ENCODE measurements around the gene ARSG. TPM values are rescaled to one million over a fixed set of nuclear protein-coding genes. Genes with fewer than 3 reads are reported as not detected.

ARSG gene
- total RNA-seq, 2 experiments from 2014 or later: 26.1 to 53.0 TPM

- intact Hi-C loops (cut with micrococcal nuclease; ENCODE audit: unreplicated experiment): no loop called here
- no peaks in the 10 kb centered on the region for H3K9me3 ChIP-seq (ENCODE audit: low read length)
- ChIA-PET CTCF (ENCODE audit: unreplicated experiment) (no interaction called here), POLR2A (interaction anchor here (1.0 kb wide), 1 partner anchor 22 kb away, joined by 3 read pairs; no protein-coding TSS in a partner anchor)
- TF ChIP-seq CTCF (conservative IDR thresholded peaks at IDR 0.05; ENCODE audit: low read length) (no peak), EZH2phosphoT487 (IDR thresholded peaks at IDR 0.05; ENCODE audit: borderline replicate concordance, low read depth, low read length) (no peak)
- H3K9me2 ChIP-seq (ENCODE audit: insufficient read depth, low read length): no peaks in the 10 kb centered on the region
- no peak overlapping the region for H3K27ac ChIP-seq (ENCODE audit: low read depth, low read length, poor library complexity, severe bottlenecking)
- no peak overlapping the region for H2AFZ ChIP-seq (ENCODE audit: low read length)
- no peak overlapping the region for H3K4me3 ChIP-seq (ENCODE audit: low read depth, low read length, poor library complexity, severe bottlenecking)
- H3K4me2 ChIP-seq (ENCODE audit: low read length): no peak overlapping the region
- no peaks in the 10 kb centered on the region for H4K20me1 ChIP-seq (ENCODE audit: insufficient read depth, low read length)
- BruUV-seq (replicated peaks): no TSS peak
- no peaks in the 10 kb centered on the region for H3K4me1 ChIP-seq (ENCODE audit: insufficient read depth, low read length, poor library complexity, severe bottlenecking)
- no peaks in the 10 kb centered on the region for H3K36me3 ChIP-seq (ENCODE audit: insufficient read depth, low read length)
- H3K79me2 ChIP-seq (ENCODE audit: insufficient read depth, low read depth, low read length): no peaks in the 10 kb centered on the region
- no peak for DNase-seq (ENCODE audit: low spot score)
These were observed 87.2 kb downstream of the ARSG start for GRCh38 chr17:68378268-68379176.

- no peak for DNase-seq (ENCODE audit: low spot score)
- CTCF ChIA-PET (ENCODE audit: unreplicated experiment): no interaction called here
- Histone ChIP-seq H3K4me1 (ENCODE audit: insufficient read depth, low read length, poor library complexity, severe bottlenecking) (no peaks in the 10 kb centered on the region), H4K20me1 (ENCODE audit: insufficient read depth, low read length) (no peaks in the 10 kb centered on the region), H3K79me2 (ENCODE audit: insufficient read depth, low read depth, low read length) (no peaks in the 10 kb centered on the region), H3K9me3 (ENCODE audit: low read length) (no peaks in the 10 kb centered on the region), H3K27ac (ENCODE audit: low read depth, low read length, poor library complexity, severe bottlenecking) (no peak overlapping the region), H3K4me3 (ENCODE audit: low read depth, low read length, poor library complexity, severe bottlenecking) (no peak overlapping the region), H2AFZ (ENCODE audit: low read length) (no peak overlapping the region), H3K36me3 (ENCODE audit: insufficient read depth, low read length) (no peaks in the 10 kb centered on the region), H3K4me2 (ENCODE audit: low read length) (no peak overlapping the region), H3K9me2 (ENCODE audit: insufficient read depth, low read length) (no peaks in the 10 kb centered on the region)
- TF ChIP-seq EZH2phosphoT487 (IDR thresholded peaks at IDR 0.05; ENCODE audit: borderline replicate concordance, low read depth, low read length) (no peak), CTCF (conservative IDR thresholded peaks at IDR 0.05; ENCODE audit: low read length) (no peak)
- intact Hi-C loops (cut with micrococcal nuclease; ENCODE audit: unreplicated experiment): no loop called here
- POLR2A ChIA-PET: interaction anchor here (1.2 kb wide), 1 partner anchor 29 kb away, joined by 5 read pairs; no protein-coding TSS in a partner anchor
- no TSS peak for BruUV-seq (replicated peaks)
These were observed 87.8 kb downstream of the ARSG start for GRCh38 chr17:68379177-68379510.
